Endothelial cell of umbilical vein (primary cell): ENCODE measurements around the gene C11orf68. TPM values are rescaled to one million over a fixed set of nuclear protein-coding genes. Genes with fewer than 3 reads are reported as not detected.

Source experiments
- BruUV-seq: library from RNA; stranded (reverse); fragments of 400-500 nt; replicated peaks from 2 replicates; lab custom pipeline; 2021; lab: Mats Ljungman, UMichigan
- CTCF ChIA-PET: fragments of 300-600, 350-600 bp; sonication (Branson Sonifier 250); formaldehyde crosslinking; loops from one replicate; lab custom pipeline; 2021; ENCODE audit warnings: antibody characterized with exemption, inconsistent platforms; lab: Charles Lee
- POLR2A ChIA-PET: fragments of 300-600, 350-600 bp; sonication (Branson Sonifier 250); formaldehyde crosslinking; loops from one replicate; lab custom pipeline; 2021; ENCODE audit warnings: antibody characterized with exemption, inconsistent platforms; lab: Charles Lee
- DNase-seq: peaks from one replicate; pipeline ENCODE4 v3.0.0-alpha.2; 2011; ENCODE audit warnings: low read depth, low spot score
- FAIRE-seq: peaks from 2 replicates; lab custom pipeline; 2011; peaks lifted over from hg19 to GRCh38; lab: Jason Lieb, UNC
- H2AFZ ChIP-seq: 2 replicates; pipeline ENCODE4 v1.6.0; 2012; ENCODE audit warnings: low read depth, low read length, control low read depth, inconsistent platforms
- H3K27ac ChIP-seq: 2 replicates; pipeline ENCODE4 v1.5.1; 2011; ENCODE audit warnings: low read depth, mild to moderate bottlenecking, control low read depth, low read length, moderate library complexity; ENCODE audit not compliant: insufficient read depth
- H3K27me3 ChIP-seq, 2 experiments: 2 replicates each; pipeline versions ENCODE4 v1.6.0 to v1.6.1; 2011; ENCODE audit warnings: low read length in 2 of 2, mixed read lengths in 1 of 2; ENCODE audit not compliant: control insufficient read depth in 2 of 2, insufficient read depth in 2 of 2
- H3K36me3 ChIP-seq, 2 experiments: 2 replicates in 1 of 2; 3 replicates in 1 of 2; pipeline ENCODE4 v1.5.1; 2011; ENCODE audit warnings: low read length in 2 of 2, mild to moderate bottlenecking in 1 of 2, moderate library complexity in 1 of 2; ENCODE audit not compliant: control insufficient read depth in 2 of 2, insufficient read depth in 2 of 2; ENCODE audit errors: extremely low read depth in 1 of 2
- H3K4me1 ChIP-seq: 3 replicates; pipeline ENCODE4 v1.5.1; 2011; ENCODE audit warnings: mild to moderate bottlenecking, low read length; ENCODE audit not compliant: control insufficient read depth, insufficient read depth; ENCODE audit errors: extremely low read depth
- H3K4me2 ChIP-seq: 2 replicates; pipeline ENCODE4 v1.6.1; 2011; ENCODE audit warnings: low read length, control low read depth, mixed read lengths; ENCODE audit not compliant: insufficient read depth
- H3K4me3 ChIP-seq, 3 experiments: fragments of 200-600 bp in 1 of 3; sonication (generic), shearing (Covaris generic) in 1 of 3; replicated peaks in 1 of 3; 2 replicates each; pipeline ENCODE4 v1.5.1; 2011 to 2016; ENCODE audit warnings: control low read depth in 3 of 3, low read length in 3 of 3, mild to moderate bottlenecking in 2 of 3, inconsistent platforms in 1 of 3, low read depth in 1 of 3, moderate library complexity in 1 of 3; ENCODE audit not compliant: insufficient read depth in 1 of 3
- H3K79me2 ChIP-seq: 2 replicates; pipeline ENCODE4 v1.6.0; 2012; ENCODE audit warnings: low read length, inconsistent platforms; ENCODE audit not compliant: control insufficient read depth, insufficient read depth
- H3K9ac ChIP-seq: replicated peaks from 2 replicates; pipeline ENCODE3; 2011; ENCODE audit warnings: low read length, control low read depth; ENCODE audit not compliant: insufficient read depth; ENCODE audit errors: extremely low read depth
- H3K9me1 ChIP-seq: replicated peaks from 3 replicates; pipeline ENCODE4 v1.6.0; 2011; ENCODE audit warnings: mild to moderate bottlenecking, low read length; ENCODE audit not compliant: control insufficient read depth, insufficient read depth; ENCODE audit errors: extremely low read depth
- H3K9me3 ChIP-seq: replicated peaks from 2 replicates; pipeline ENCODE4 v1.5.1; 2012; ENCODE audit warnings: low read length, inconsistent platforms; ENCODE audit not compliant: control insufficient read depth, insufficient read depth
- H4K20me1 ChIP-seq: replicated peaks from 2 replicates; pipeline ENCODE3; 2011; ENCODE audit warnings: mild to moderate bottlenecking, low read length; ENCODE audit not compliant: control insufficient read depth, insufficient read depth; ENCODE audit errors: extremely low read depth
- CTCF ChIP-seq, 2 donors: IDR thresholded peaks; 1 replicate in 1 of 2; 2 replicates in 1 of 2; pipeline ENCODE4 v1.5.1; 2011; ENCODE audit warnings: low read length in 2 of 2, mild to moderate bottlenecking in 2 of 2, moderate library complexity in 2 of 2, control low read depth in 1 of 2, inconsistent platforms in 1 of 2, low read depth in 1 of 2; ENCODE audit not compliant: insufficient read depth in 1 of 2; ENCODE audit errors: extremely low read depth in 1 of 2
- EZH2 ChIP-seq: IDR thresholded peaks from 2 replicates; pipeline ENCODE4 v1.6.1; 2012; ENCODE audit warnings: borderline replicate concordance, low read depth, mild to moderate bottlenecking, moderate library complexity, low read length, inconsistent platforms; ENCODE audit not compliant: severe bottlenecking
- FOS ChIP-seq: IDR thresholded peaks from 2 replicates; pipeline ENCODE4 v1.6.1; 2011; ENCODE audit warnings: mild to moderate bottlenecking, low read length, moderate library complexity, borderline replicate concordance; ENCODE audit not compliant: insufficient read depth
- GATA2 ChIP-seq: IDR thresholded peaks from 2 replicates; pipeline ENCODE4 v1.7.0; 2011; ENCODE audit warnings: low read depth, mild to moderate bottlenecking, moderate library complexity, mixed read lengths, low read length; ENCODE audit not compliant: insufficient read length, insufficient read depth
- JUN ChIP-seq: IDR thresholded peaks from 2 replicates; pipeline ENCODE4 v1.6.1; 2011; ENCODE audit warnings: borderline replicate concordance, low read depth; ENCODE audit not compliant: insufficient read length, insufficient read depth
- MAX ChIP-seq: IDR thresholded peaks from 2 replicates; pipeline ENCODE4 v1.6.1; 2011; ENCODE audit not compliant: insufficient read depth, insufficient read length
- MYC ChIP-seq: IDR thresholded peaks from one replicate; pipeline ENCODE4 v1.6.1; 2011; ENCODE audit warnings: mild to moderate bottlenecking, low read depth, low read length
- POLR2A ChIP-seq: IDR thresholded peaks from 2 replicates; pipeline ENCODE4 v1.6.1; 2012; ENCODE audit warnings: low read depth, mild to moderate bottlenecking, control low read depth, low read length
- POLR2AphosphoS5 ChIP-seq: IDR thresholded peaks from 2 replicates; pipeline ENCODE4 v1.6.1; 2012; ENCODE audit warnings: low read depth, mild to moderate bottlenecking, control low read depth, low read length, moderate library complexity; ENCODE audit not compliant: insufficient read depth
- dilution Hi-C: fragments of 300-500 bp; cut with MboI; formaldehyde crosslinking; loops from one replicate; pipeline ENCODE4 v1.15.0; 2019; ENCODE audit warnings: low sequenced_read_pairs; ENCODE audit not compliant: extremely low pct_ligation_motif_present
- intact Hi-C: fragments of 100-400 bp; cut with micrococcal nuclease; formaldehyde crosslinking; loops from one replicate; pipeline ENCODE4 v1.10.0; 2022
- polyA plus RNA-seq, 4 experiments: library from polyadenylated mRNA; depleted of rRNA in 3 of 4; stranded (reverse) in 3 of 4; unstranded in 1 of 4; fragments of >200 nt; gene quantifications; 2 replicates each; pipeline versions ENCODE4 v1.2.1 to v1.2.3, GENCODE V29; 2011 to 2012; ENCODE audit warnings: missing spikeins in 1 of 4
- total RNA-seq: library from RNA; stranded (reverse); gene quantifications from 2 replicates; pipeline ENCODE4 v1.2.3, GENCODE V29; 2021

C11orf68 gene
- total and polyA plus RNA-seq, 2 donors (not counting 3 experiments of a cell fraction or from before 2014, with no cell fraction given): 35.6 to 66.5 TPM

GRCh38 chr11:65915821-65916251, 3.0 kb downstream of the C11orf68 start:
- Histone ChIP-seq H3K4me2 (peak overlapping the region; percentile 69), H3K79me2 (peaks cover 37% of the 10 kb centered on the region), H3K9me3 (no peaks in the 10 kb centered on the region), H3K36me3 (no peaks in the 10 kb centered on the region), H3K4me1 (peaks cover 71% of the 10 kb centered on the region), H3K27ac (peak overlapping the region; percentile 92), H3K9ac (peak overlapping the region; percentile 71), H2AFZ (no peak overlapping the region), H4K20me1 (no peaks in the 10 kb centered on the region), H3K4me3 (peak overlapping the region in 1 of 3 experiments; percentile 5), H3K9me1 (no peaks in the 10 kb centered on the region), H3K27me3 (no peaks in the 10 kb centered on the region)
- peak; percentile 100 for FAIRE-seq
- CTCF ChIA-PET: interaction anchor here (0.7 to 4.9 kb wide), 11 partner anchors 8 to 136 kb away, joined by 3 to 73 read pairs (median 4); partner anchors contain the start of genes CCDC85B, FIBP and FOSL1
- intact Hi-C loops: loop anchor here (1.0 to 5.0 kb wide), 3 partner anchors 16 to 136 kb away; partner anchors contain the start of genes FIBP, FOSL1 and SF3B2
- POLR2A ChIA-PET: interaction anchor here (1.1 to 2.0 kb wide), 4 partner anchors 17 to 26 kb away, joined by 4 to 28 read pairs (median 12); partner anchors contain the start of genes CCDC85B, FIBP and FOSL1
- peak; percentile 72 for TF ChIP-seq POLR2A
- TF ChIP-seq EZH2: no peak
- TF ChIP-seq MYC: peak; percentile 21
- TF ChIP-seq FOS: peak; percentile 100
- TF ChIP-seq MAX: no peak
- TF ChIP-seq POLR2AphosphoS5: peak; percentile 99
- peak; percentile 97 for TF ChIP-seq JUN
- no peak for TF ChIP-seq GATA2
- TF ChIP-seq CTCF (IDR thresholded peaks at IDR 0.05; ENCODE audit: extremely low read depth in 1 of 2, insufficient read depth in 1 of 2, low read depth in 1 of 2, low read length in 2 of 2): no peak
- DNase-seq: peak; percentile 94
- dilution Hi-C loops: no loop called here
- BruUV-seq: no TSS peak
